ENCODE data around the gene ARHGAP24.

Gene ARHGAP24

DNA sequence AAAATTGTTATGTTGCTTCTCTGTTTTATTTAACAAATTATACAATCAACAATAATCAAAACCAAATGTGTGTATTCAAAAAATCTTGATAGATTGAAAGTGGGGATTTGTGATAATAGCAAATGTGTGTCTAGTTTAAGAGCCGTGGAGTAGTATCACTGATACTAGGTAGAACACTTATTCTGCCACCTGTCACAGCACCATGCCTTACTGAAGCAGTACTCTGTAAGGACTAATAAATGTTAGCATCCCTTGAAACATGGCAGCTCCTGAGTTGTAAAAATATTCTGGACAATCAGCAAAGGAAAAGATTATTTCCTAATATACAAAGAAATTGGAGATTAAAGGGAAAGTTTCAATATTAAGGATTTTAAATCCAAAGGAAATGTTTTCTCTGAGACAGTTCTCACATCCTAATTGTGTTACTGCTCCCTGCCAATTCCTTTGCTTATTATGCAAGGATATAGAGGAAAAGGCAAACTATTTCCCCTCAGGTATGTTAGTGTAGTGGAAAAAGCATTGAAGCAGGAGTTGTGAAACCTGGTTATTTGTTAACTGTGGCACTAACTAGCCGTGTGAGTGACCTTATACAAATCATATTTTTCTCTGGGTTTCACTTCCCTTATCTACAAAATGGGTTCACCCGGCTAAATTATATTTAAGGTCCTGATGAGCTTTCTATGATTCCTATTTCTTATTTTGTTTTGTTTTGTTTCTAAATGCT lies 303.1 kb downstream of the ARHGAP24 start:
- Histone ChIP-seq H3K36me3 (ENCODE audit: control insufficient read depth, insufficient read depth, low read length) (no peaks in the 10 kb centered on the region), H3K4me1 (ENCODE audit: control insufficient read depth, insufficient read depth, low read length) (peaks cover 12% of the 10 kb centered on the region), H3K27ac (ENCODE audit: low read depth, low read length) (peak overlapping the region; percentile 77), H3K4me3 (ENCODE audit: low read length) (peak overlapping the region; percentile 49), H3K27me3 (ENCODE audit: control insufficient read depth, insufficient read depth, low read length) (no peaks in the 10 kb centered on the region), H3K9ac (ENCODE audit: low read length) (no peak overlapping the region)

GRCh38 chr4:85778632-85779131 lies 303.7 kb downstream of the ARHGAP24 start:
- Histone ChIP-seq H3K9ac (ENCODE audit: low read length) (no peak overlapping the region), H3K4me3 (ENCODE audit: low read length) (peak overlapping the region; percentile 49), H3K4me1 (ENCODE audit: control insufficient read depth, insufficient read depth, low read length) (peaks cover 16% of the 10 kb centered on the region)

GRCh38 chr4:85779165-85779564 lies 304.2 kb downstream of the ARHGAP24 start:
- peaks cover 16% of the 10 kb centered on the region for H3K4me1 ChIP-seq (ENCODE audit: control insufficient read depth, insufficient read depth, low read length)
- peak overlapping the region; percentile 77 for H3K27ac ChIP-seq (ENCODE audit: low read depth, low read length)
- peak overlapping the region; percentile 49 for H3K4me3 ChIP-seq (ENCODE audit: low read length)
- H3K36me3 ChIP-seq (ENCODE audit: control insufficient read depth, insufficient read depth, low read length) = no peaks in the 10 kb centered on the region
- no peak overlapping the region for H3K9ac ChIP-seq (ENCODE audit: low read length)
- no peaks in the 10 kb centered on the region for H3K27me3 ChIP-seq (ENCODE audit: control insufficient read depth, insufficient read depth, low read length)

More at GRCh38 chr4:85778632-85779131, 303.7 kb downstream of the ARHGAP24 start:
- Histone ChIP-seq H3K36me3 (ENCODE audit: control insufficient read depth, insufficient read depth, low read length) (no peaks in the 10 kb centered on the region), H3K27ac (ENCODE audit: low read depth, low read length) (peak overlapping the region; percentile 77), H3K27me3 (ENCODE audit: control insufficient read depth, insufficient read depth, low read length) (no peaks in the 10 kb centered on the region)

DNA sequence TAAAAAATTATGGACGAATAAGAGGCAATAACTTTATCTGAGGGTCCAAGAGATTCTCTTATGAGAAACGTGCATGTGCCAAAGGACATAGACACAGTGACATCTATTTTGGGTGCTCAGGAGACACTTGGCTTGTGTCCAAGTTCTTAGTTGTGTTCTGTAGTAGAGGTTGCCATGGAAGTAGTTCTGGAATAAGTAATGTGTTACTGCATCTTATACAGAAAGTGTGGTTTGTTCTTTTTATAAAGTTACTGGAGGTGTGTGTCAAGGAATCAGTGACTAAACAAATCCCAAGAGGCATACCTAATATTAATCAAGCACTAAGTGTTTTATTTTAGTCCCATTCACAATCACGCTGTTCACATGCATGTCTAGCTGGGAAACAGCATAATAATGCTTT lies 305.7 kb downstream of the ARHGAP24 start:
- Histone ChIP-seq H3K4me3 (ENCODE audit: low read length) (no peak overlapping the region), H3K9ac (ENCODE audit: low read length) (no peak overlapping the region), H3K27me3 (ENCODE audit: control insufficient read depth, insufficient read depth, low read length) (no peaks in the 10 kb centered on the region), H3K27ac (ENCODE audit: low read depth, low read length) (peak overlapping the region; percentile 58), H3K36me3 (ENCODE audit: control insufficient read depth, insufficient read depth, low read length) (no peaks in the 10 kb centered on the region), H3K4me1 (ENCODE audit: control insufficient read depth, insufficient read depth, low read length) (peaks cover 20% of the 10 kb centered on the region)

DNA sequence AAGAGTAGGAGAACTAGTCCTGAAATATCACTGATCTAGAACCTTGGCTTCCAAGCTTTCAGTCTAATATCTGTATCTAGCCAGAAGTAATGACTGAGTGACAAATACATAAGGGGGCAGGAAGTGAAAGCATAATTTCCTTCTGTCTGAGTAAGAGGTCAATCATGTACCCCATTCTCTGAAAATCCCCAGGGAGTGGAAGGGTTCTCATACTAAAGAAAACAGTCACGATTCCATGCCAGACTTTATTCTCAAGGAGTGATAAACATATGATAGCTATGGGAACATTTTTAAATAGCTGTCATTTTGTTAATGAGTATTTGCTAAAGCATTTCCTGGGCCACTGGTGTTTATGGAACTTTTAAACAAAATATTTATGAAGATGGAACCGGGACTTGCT lies 308.5 kb downstream of the ARHGAP24 start:
- Histone ChIP-seq H3K9ac (ENCODE audit: low read length) (no peak overlapping the region), H3K27ac (ENCODE audit: low read depth, low read length) (no peak overlapping the region), H3K4me3 (ENCODE audit: low read length) (no peak overlapping the region), H3K36me3 (ENCODE audit: control insufficient read depth, insufficient read depth, low read length) (no peaks in the 10 kb centered on the region), H3K27me3 (ENCODE audit: control insufficient read depth, insufficient read depth, low read length) (no peaks in the 10 kb centered on the region), H3K4me1 (ENCODE audit: control insufficient read depth, insufficient read depth, low read length) (peaks cover 24% of the 10 kb centered on the region)

- no peak overlapping the region for H3K9ac ChIP-seq (ENCODE audit: low read length)
- H3K27me3 ChIP-seq (ENCODE audit: control insufficient read depth, insufficient read depth, low read length) = no peaks in the 10 kb centered on the region
- no peak overlapping the region for H3K4me3 ChIP-seq (ENCODE audit: low read length)
- H3K4me1 ChIP-seq (ENCODE audit: control insufficient read depth, insufficient read depth, low read length) = peaks cover 24% of the 10 kb centered on the region
- H3K36me3 ChIP-seq (ENCODE audit: control insufficient read depth, insufficient read depth, low read length) = no peaks in the 10 kb centered on the region
- no peak overlapping the region for H3K27ac ChIP-seq (ENCODE audit: low read depth, low read length)
Measured at GRCh38 chr4:85783900-85784299, 308.9 kb downstream of the ARHGAP24 start.

GRCh38 chr4:85784348-85784747 lies 309.4 kb downstream of the ARHGAP24 start:
- Histone ChIP-seq H3K36me3 (ENCODE audit: control insufficient read depth, insufficient read depth, low read length) (no peaks in the 10 kb centered on the region), H3K9ac (ENCODE audit: low read length) (no peak overlapping the region), H3K4me3 (ENCODE audit: low read length) (no peak overlapping the region), H3K4me1 (ENCODE audit: control insufficient read depth, insufficient read depth, low read length) (peaks cover 24% of the 10 kb centered on the region), H3K27me3 (ENCODE audit: control insufficient read depth, insufficient read depth, low read length) (no peaks in the 10 kb centered on the region), H3K27ac (ENCODE audit: low read depth, low read length) (no peak overlapping the region)

DNA sequence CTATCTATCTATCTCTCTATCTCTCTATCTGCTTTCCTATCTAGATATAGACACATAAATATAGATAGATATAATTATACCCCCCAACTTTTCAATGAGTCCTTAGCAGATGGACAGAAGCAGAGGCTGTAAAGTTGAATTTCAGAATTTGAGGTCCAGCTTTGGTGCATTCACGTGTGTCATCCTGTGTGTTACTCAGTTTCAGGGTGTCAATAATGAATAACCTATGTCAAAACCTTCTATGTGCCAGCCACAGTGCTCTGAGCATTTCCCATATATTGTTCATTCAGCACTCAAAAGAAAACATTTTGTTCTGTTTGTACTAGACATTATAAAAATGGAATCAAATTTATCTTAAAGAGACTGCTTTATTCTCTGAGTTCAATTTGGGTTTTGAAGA lies 310.0 kb downstream of the ARHGAP24 start:
- Histone ChIP-seq H3K27me3 (ENCODE audit: control insufficient read depth, insufficient read depth, low read length) (no peaks in the 10 kb centered on the region), H3K4me3 (ENCODE audit: low read length) (no peak overlapping the region), H3K36me3 (ENCODE audit: control insufficient read depth, insufficient read depth, low read length) (no peaks in the 10 kb centered on the region), H3K27ac (ENCODE audit: low read depth, low read length) (no peak overlapping the region), H3K9ac (ENCODE audit: low read length) (no peak overlapping the region), H3K4me1 (ENCODE audit: control insufficient read depth, insufficient read depth, low read length) (peaks cover 24% of the 10 kb centered on the region)

- H3K9ac ChIP-seq (ENCODE audit: low read length) = no peak overlapping the region
- no peak overlapping the region for H3K27ac ChIP-seq (ENCODE audit: low read depth, low read length)
- peaks cover 17% of the 10 kb centered on the region for H3K4me1 ChIP-seq (ENCODE audit: control insufficient read depth, insufficient read depth, low read length)
- no peaks in the 10 kb centered on the region for H3K36me3 ChIP-seq (ENCODE audit: control insufficient read depth, insufficient read depth, low read length)
- H3K4me3 ChIP-seq (ENCODE audit: low read length) = no peak overlapping the region
- H3K27me3 ChIP-seq (ENCODE audit: control insufficient read depth, insufficient read depth, low read length) = no peaks in the 10 kb centered on the region
Measured at GRCh38 chr4:85787133-85787532, 312.2 kb downstream of the ARHGAP24 start.

DNA sequence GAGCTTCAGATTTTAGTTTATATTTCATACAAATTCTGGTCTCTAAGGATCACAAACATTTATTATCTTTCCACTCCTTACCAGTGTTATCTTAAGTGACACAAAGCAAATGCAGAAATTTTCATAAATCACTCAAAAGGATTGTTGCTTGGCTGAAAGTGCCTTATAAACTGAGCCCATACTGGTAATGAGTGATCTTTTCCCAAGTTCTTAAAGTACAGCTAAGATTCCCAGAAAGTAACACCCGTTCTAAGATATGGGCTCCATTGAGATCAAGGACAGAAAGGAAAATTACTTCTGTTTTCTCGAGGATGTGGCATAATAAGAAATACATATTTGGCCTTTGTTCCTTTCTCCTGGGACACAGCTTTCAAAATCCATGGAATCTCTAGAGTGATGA lies 313.7 kb downstream of the ARHGAP24 start:
- Histone ChIP-seq H3K4me3 (ENCODE audit: low read length) (no peak overlapping the region), H3K4me1 (ENCODE audit: control insufficient read depth, insufficient read depth, low read length) (peaks cover 25% of the 10 kb centered on the region), H3K27me3 (ENCODE audit: control insufficient read depth, insufficient read depth, low read length) (no peaks in the 10 kb centered on the region), H3K36me3 (ENCODE audit: control insufficient read depth, insufficient read depth, low read length) (no peaks in the 10 kb centered on the region), H3K27ac (ENCODE audit: low read depth, low read length) (no peak overlapping the region), H3K9ac (ENCODE audit: low read length) (no peak overlapping the region)

DNA sequence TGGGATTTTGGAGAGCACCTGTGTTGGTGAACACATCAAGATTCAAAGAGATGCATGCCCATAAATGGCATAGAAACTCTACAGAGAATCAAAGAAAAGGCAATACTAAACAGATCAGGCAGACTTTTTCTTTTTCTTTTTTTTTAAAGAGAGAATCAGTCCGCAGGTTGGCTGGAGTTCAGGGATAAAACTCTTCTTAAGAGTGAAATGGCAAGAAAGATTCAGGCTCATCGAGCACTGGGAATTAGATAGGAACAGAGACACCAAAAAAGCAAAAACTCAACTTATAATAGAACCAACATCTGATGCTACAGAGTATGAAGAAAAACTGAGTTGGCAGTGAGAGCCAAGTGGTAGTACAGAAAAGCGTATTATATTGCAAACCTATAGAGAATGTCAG lies 314.3 kb downstream of the ARHGAP24 start:
- Histone ChIP-seq H3K4me1 (ENCODE audit: control insufficient read depth, insufficient read depth, low read length) (peaks cover 24% of the 10 kb centered on the region), H3K36me3 (ENCODE audit: control insufficient read depth, insufficient read depth, low read length) (no peaks in the 10 kb centered on the region), H3K27me3 (ENCODE audit: control insufficient read depth, insufficient read depth, low read length) (no peaks in the 10 kb centered on the region), H3K27ac (ENCODE audit: low read depth, low read length) (no peak overlapping the region), H3K4me3 (ENCODE audit: low read length) (no peak overlapping the region), H3K9ac (ENCODE audit: low read length) (no peak overlapping the region)

DNA sequence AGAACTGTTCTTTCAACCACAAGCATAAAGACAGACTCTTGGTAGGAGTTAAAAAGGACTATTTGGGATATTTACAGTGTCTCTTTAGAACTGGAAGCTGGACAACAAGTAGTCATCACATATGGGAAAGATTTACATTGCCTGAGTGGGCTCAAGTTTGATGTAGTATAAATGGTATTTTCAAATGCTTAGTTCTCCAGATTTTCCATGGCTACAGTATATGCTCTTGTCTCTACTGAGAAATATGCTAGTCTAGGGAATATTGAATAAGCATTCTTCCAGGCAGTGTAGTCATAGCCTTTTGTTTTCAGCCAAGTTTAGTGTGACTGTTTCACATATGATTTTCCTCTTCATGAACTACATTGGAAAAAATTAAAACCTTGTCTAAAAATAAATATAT lies 315.6 kb downstream of the ARHGAP24 start:
- no peaks in the 10 kb centered on the region for H3K36me3 ChIP-seq (ENCODE audit: control insufficient read depth, insufficient read depth, low read length)
- H3K4me3 ChIP-seq (ENCODE audit: low read length) = no peak overlapping the region
- H3K4me1 ChIP-seq (ENCODE audit: control insufficient read depth, insufficient read depth, low read length) = peaks cover 21% of the 10 kb centered on the region
- H3K27ac ChIP-seq (ENCODE audit: low read depth, low read length) = no peak overlapping the region
- H3K9ac ChIP-seq (ENCODE audit: low read length) = no peak overlapping the region
- no peaks in the 10 kb centered on the region for H3K27me3 ChIP-seq (ENCODE audit: control insufficient read depth, insufficient read depth, low read length)

All from rectal smooth muscle tissue (tissue), 1 donor.